Suprapubic skin (tissue), 4 donors: ENCODE data around the gene FIBP.

Source experiments
- CTCF ChIP-seq, 2 donors: fragments of 200-600 bp in 1 of 2; fragments of 450-650 bp in 1 of 2; sonication (generic) in 1 of 2; IDR thresholded peaks; one replicate each; pipeline ENCODE4 v1.5.1; 2016 to 2019; ENCODE audit warnings: antibody characterized with exemption in 2 of 2, mild to moderate bottlenecking in 1 of 2, moderate library complexity in 1 of 2
- EP300 ChIP-seq: sonication (generic); formaldehyde crosslinking; IDR thresholded peaks from one replicate; pipeline ENCODE4 v1.6.1; 2017; ENCODE audit warnings: antibody characterized with exemption
- POLR2A ChIP-seq, 2 donors: fragments of 450-650 bp; IDR thresholded peaks; one replicate each; pipeline ENCODE4 v1.6.1; 2017; ENCODE audit warnings: antibody characterized with exemption in 2 of 2, mild to moderate bottlenecking in 2 of 2, moderate library complexity in 2 of 2
- POLR2AphosphoS5 ChIP-seq, 3 donors: sonication (generic); formaldehyde crosslinking; IDR thresholded peaks; one replicate each; pipeline ENCODE4 v1.6.1; 2017; ENCODE audit warnings: antibody characterized with exemption in 3 of 3

- TF ChIP-seq CTCF (IDR thresholded peaks at IDR 0.05) (no peak), EP300 (no peak), POLR2A (IDR thresholded peaks at IDR 0.05) (no peak), POLR2AphosphoS5 (IDR thresholded peaks at IDR 0.05) (no peak)
Observed at GRCh38 chr11:65862941-65863888, 25.1 kb downstream of the FIBP start.
